IPS-18a (cell line): ENCODE data around the gene GPR155.
"Not testable (repeated sequence)": the region's sequence is repeated elsewhere in the genome, so short reads cannot be mapped to it uniquely, and the experiment has no call there.

ENCODE experiments used
- H3K27ac ChIP-seq: one replicate; pipeline ENCODE4 v1.5.1; 2013; ENCODE audit warnings: low read length
- H3K27me3 ChIP-seq: one replicate; pipeline ENCODE4 v1.6.1; 2013; ENCODE audit warnings: mild to moderate bottlenecking, low read length; ENCODE audit not compliant: control insufficient read depth, insufficient read depth
- H3K36me3 ChIP-seq: one replicate; pipeline ENCODE4 v1.6.1; 2013; ENCODE audit warnings: low read depth, low read length; ENCODE audit not compliant: control insufficient read depth
- H3K4me1 ChIP-seq: one replicate; pipeline ENCODE4 v1.6.1; 2013; ENCODE audit warnings: low read depth, low read length; ENCODE audit not compliant: control insufficient read depth
- H3K4me3 ChIP-seq: one replicate; pipeline ENCODE4 v1.5.1; 2013; ENCODE audit warnings: low read length
- H3K9ac ChIP-seq: one replicate; pipeline ENCODE4 v1.6.1; 2013; ENCODE audit warnings: mild to moderate bottlenecking, low read length, moderate library complexity
- H3K9me3 ChIP-seq: one replicate; pipeline ENCODE4 v1.6.1; 2013; ENCODE audit warnings: low read depth, low read length; ENCODE audit not compliant: control insufficient read depth

Gene GPR155

GRCh38 chr2:174511580-174512260, 24.9 kb upstream of the GPR155 start:
- H3K36me3 ChIP-seq: no peaks in the 10 kb centered on the region
- peaks cover 18% of the 10 kb centered on the region for H3K9me3 ChIP-seq
- H3K4me1 ChIP-seq: no peaks in the 10 kb centered on the region
- no peak overlapping the region for H3K27ac ChIP-seq
- no peak overlapping the region for H3K9ac ChIP-seq
- H3K27me3 ChIP-seq: no peaks in the 10 kb centered on the region
- no peak overlapping the region for H3K4me3 ChIP-seq

GRCh38 chr2:174510583-174511189, 23.9 kb upstream of the GPR155 start:
- H3K27me3 ChIP-seq: no peaks in the 10 kb centered on the region
- H3K9me3 ChIP-seq: peaks cover 18% of the 10 kb centered on the region
- H3K27ac ChIP-seq: no peak overlapping the region
- no peaks in the 10 kb centered on the region for H3K36me3 ChIP-seq
- H3K9ac ChIP-seq: no peak overlapping the region
- H3K4me3 ChIP-seq: no peak overlapping the region
- no peaks in the 10 kb centered on the region for H3K4me1 ChIP-seq

GRCh38 chr2:174503161-174503809, 16.5 kb upstream of the GPR155 start:
- Histone ChIP-seq H3K27me3 (no peaks in the 10 kb centered on the region), H3K9ac (no peak overlapping the region), H3K9me3 (no peaks in the 10 kb centered on the region), H3K36me3 (no peaks in the 10 kb centered on the region), H3K4me1 (no peaks in the 10 kb centered on the region), H3K27ac (no peak overlapping the region), H3K4me3 (no peak overlapping the region)

GRCh38 chr2:174499371-174499770, 12.5 kb upstream of the GPR155 start:
- Histone ChIP-seq H3K4me3 (no peak overlapping the region), H3K4me1 (peaks cover 5% of the 10 kb centered on the region), H3K36me3 (no peaks in the 10 kb centered on the region), H3K9me3 (no peaks in the 10 kb centered on the region), H3K27ac (no peak overlapping the region), H3K27me3 (no peaks in the 10 kb centered on the region), H3K9ac (no peak overlapping the region)

- Histone ChIP-seq H3K36me3 (no peaks in the 10 kb centered on the region), H3K9ac (no peak overlapping the region), H3K27me3 (no peaks in the 10 kb centered on the region), H3K4me1 (peaks cover 5% of the 10 kb centered on the region), H3K4me3 (no peak overlapping the region), H3K9me3 (no peaks in the 10 kb centered on the region), H3K27ac (no peak overlapping the region)
These were observed 8.7 kb upstream of the GPR155 start for GRCh38 chr2:174495365-174496012.

- H3K4me3 ChIP-seq: no peak overlapping the region
- H3K27ac ChIP-seq: no peak overlapping the region
- H3K27me3 ChIP-seq: peaks cover 12% of the 10 kb centered on the region
- no peaks in the 10 kb centered on the region for H3K9me3 ChIP-seq
- H3K36me3 ChIP-seq: no peaks in the 10 kb centered on the region
- peaks cover 5% of the 10 kb centered on the region for H3K4me1 ChIP-seq
- no peak overlapping the region for H3K9ac ChIP-seq
These were observed 6.9 kb upstream of the GPR155 start for GRCh38 chr2:174493549-174494331.

- no peak overlapping the region for H3K4me3 ChIP-seq
- H3K9me3 ChIP-seq: no peaks in the 10 kb centered on the region
- no peaks in the 10 kb centered on the region for H3K36me3 ChIP-seq
- H3K27ac ChIP-seq: no peak overlapping the region
- no peak overlapping the region for H3K9ac ChIP-seq
- H3K4me1 ChIP-seq: peaks cover 5% of the 10 kb centered on the region
- H3K27me3 ChIP-seq: peaks cover 13% of the 10 kb centered on the region
These were observed 6.2 kb upstream of the GPR155 start for GRCh38 chr2:174492963-174493431.

- peaks cover 5% of the 10 kb centered on the region for H3K4me1 ChIP-seq
- H3K27ac ChIP-seq: no peak overlapping the region
- no peaks in the 10 kb centered on the region for H3K36me3 ChIP-seq
- no peak overlapping the region for H3K9ac ChIP-seq
- H3K9me3 ChIP-seq: no peaks in the 10 kb centered on the region
- H3K4me3 ChIP-seq: no peak overlapping the region
- peaks cover 13% of the 10 kb centered on the region for H3K27me3 ChIP-seq
These were observed 5.1 kb upstream of the GPR155 start for GRCh38 chr2:174491947-174492346.

DNA sequence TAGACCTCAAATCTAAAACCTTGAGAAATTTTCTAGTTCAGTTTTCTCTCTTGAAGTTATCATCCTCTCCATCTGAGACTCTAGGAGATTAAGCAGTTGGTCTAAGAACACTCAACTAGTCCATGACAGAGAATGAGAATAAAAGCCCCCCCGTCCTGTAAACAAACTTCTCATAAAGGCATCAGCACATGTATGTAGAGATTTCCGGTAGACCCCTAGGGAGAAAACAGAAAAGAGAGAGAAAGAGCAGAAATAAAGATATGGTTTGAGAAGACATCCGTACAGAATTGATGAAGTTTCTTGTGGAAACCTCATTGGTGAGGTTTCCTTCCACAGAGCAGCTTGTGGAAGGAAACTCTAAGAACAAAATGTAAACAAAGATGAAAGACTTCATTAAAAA, 3.2 kb upstream of the GPR155 start:
- Histone ChIP-seq H3K27ac (no peak overlapping the region), H3K36me3 (no peaks in the 10 kb centered on the region), H3K9ac (no peak overlapping the region), H3K4me1 (no peaks in the 10 kb centered on the region), H3K9me3 (no peaks in the 10 kb centered on the region), H3K27me3 (peaks cover 28% of the 10 kb centered on the region), H3K4me3 (no peak overlapping the region)

DNA sequence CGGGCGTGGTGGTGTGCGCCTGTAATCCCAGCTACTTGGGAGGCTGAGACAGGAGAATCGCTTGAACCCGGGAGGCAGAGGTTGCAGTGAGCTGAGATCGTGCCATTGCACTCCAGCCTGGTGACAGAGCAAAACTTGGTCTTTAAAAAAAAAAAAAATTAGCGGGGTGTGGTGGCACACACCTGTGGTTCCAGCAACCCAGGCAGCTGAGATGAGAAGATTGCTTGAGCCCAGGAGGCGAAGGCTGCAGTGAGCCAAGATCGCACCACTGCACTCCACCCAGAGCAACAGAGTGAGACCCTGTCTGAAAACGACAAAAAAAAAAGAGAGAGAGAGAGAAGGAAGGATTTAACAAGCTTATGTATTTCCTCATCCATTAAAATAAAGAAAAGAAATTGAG, 2.7 kb upstream of the GPR155 start:
- H3K36me3 ChIP-seq, H3K4me3 ChIP-seq, H3K4me1 ChIP-seq, H3K9ac ChIP-seq, H3K9me3 ChIP-seq, H3K27ac ChIP-seq: not testable (repeated sequence)
- H3K27me3 ChIP-seq: peaks cover 34% of the 10 kb centered on the region

DNA sequence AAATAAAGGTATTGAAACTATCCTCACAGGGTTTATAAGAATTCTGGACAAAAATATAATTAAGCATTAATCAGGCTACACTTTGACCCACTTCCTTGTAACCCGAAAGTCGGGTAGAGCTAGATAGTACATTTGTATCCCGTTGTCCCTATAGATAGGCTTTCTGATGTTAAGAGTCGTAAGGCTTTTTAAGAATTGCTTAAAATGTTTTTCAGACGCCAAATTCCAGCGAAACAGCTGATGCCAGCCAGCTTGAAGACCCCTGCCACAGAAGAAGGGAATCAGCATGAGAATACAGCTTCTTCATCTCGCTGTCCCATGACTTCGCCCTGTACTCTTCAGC, 962 bp upstream of the GPR155 start:
- Histone ChIP-seq H3K27ac (no peak overlapping the region), H3K4me3 (peak overlapping the region; percentile 86)

More for the DNA sequence above, 962 bp upstream of the GPR155 start:
- no peak overlapping the region for H3K9ac ChIP-seq
- H3K9me3 ChIP-seq: no peaks in the 10 kb centered on the region
- H3K36me3 ChIP-seq: no peaks in the 10 kb centered on the region
- H3K27me3 ChIP-seq: peaks cover 37% of the 10 kb centered on the region
- no peaks in the 10 kb centered on the region for H3K4me1 ChIP-seq
